ENCODE data around the gene CACNB2. TPM values are rescaled to one million over a fixed set of nuclear protein-coding genes. Genes with fewer than 3 reads are reported as not detected.

Gene CACNB2
- total RNA-seq, 2 donors from 2014 or later, result 19.0 to 20.6 TPM

- Histone ChIP-seq H3K27me3 (no peaks in the 10 kb centered on the region), H3K4me1 (peaks cover 0 to 5% of the 10 kb centered on the region in 2 donors), H3K27ac (peak overlapping the region in 1 of 2 donors; percentile 55), H3K9me3 (no peaks in the 10 kb centered on the region), H3K4me3 (no peak overlapping the region), H3K36me3 (no peaks in the 10 kb centered on the region)
- TF ChIP-seq CTCF (IDR thresholded peaks at IDR 0.05), result no peak
- DNase-seq (ENCODE audit: low spot score), result no peak
These were observed 365.4 kb downstream of the CACNB2 start for GRCh38 chr10:18505456-18506118.

DNA sequence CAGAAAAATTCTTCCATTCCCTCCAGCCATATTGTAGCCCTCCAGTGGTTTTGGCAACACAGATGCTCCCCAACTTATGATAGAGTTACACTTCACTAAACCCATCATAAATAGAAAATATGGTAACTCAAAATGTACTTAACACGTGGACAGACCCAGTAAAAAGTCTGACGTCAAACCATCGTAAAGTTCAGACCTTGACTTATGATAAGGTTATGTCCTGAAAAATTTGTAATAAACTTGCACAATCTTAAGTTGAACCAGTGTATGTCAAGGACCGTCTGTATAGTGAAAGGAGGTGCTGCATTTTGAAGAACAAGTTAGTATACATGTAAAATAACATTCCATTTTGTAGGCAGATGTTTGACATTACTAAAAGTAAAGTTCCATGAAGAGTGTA is 368.4 kb downstream of the CACNB2 start:
- Histone ChIP-seq H3K27me3 (no peaks in the 10 kb centered on the region), H3K36me3 (no peaks in the 10 kb centered on the region), H3K9me3 (no peaks in the 10 kb centered on the region), H3K27ac (no peak overlapping the region), H3K4me1 (peaks cover 0 to 5% of the 10 kb centered on the region in 2 donors), H3K4me3 (no peak overlapping the region)
- no peak for TF ChIP-seq CTCF (IDR thresholded peaks at IDR 0.05)
- DNase-seq (ENCODE audit: low spot score), result no peak

DNA sequence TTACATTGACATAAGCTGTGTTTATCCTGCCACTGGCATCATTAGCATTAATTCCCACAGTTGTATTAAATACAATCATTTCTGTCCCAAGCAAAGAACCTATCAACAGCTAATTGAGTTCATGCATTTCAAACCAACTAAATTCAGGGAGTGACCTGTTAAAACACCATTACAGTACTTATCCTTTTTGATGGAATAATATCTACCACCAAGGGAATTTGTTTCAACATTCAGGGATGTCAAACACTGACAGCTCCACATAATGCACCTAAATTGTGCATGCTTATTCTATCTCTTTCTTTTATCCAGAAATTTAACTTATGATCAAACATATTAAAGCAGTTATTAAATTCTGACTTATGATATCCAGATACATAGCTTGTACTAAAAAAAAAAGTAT is 374.3 kb downstream of the CACNB2 start:
- TF ChIP-seq CTCF (IDR thresholded peaks at IDR 0.05), result no peak
- Histone ChIP-seq H3K36me3 (peaks cover 6% of the 10 kb centered on the region), H3K4me3 (no peak overlapping the region), H3K4me1 (no peaks in the 10 kb centered on the region), H3K9me3 (no peaks in the 10 kb centered on the region), H3K27me3 (no peaks in the 10 kb centered on the region), H3K27ac (no peak overlapping the region)
- no peak for DNase-seq (ENCODE audit: low spot score)

GRCh38 chr10:18516851-18517250 is 376.6 kb downstream of the CACNB2 start:
- H3K4me1 ChIP-seq, result no peaks in the 10 kb centered on the region
- no peak for DNase-seq (ENCODE audit: low spot score)
- no peak for TF ChIP-seq CTCF (IDR thresholded peaks at IDR 0.05)
- H3K27ac ChIP-seq, result no peak overlapping the region
- H3K4me3 ChIP-seq, result no peak overlapping the region
- H3K36me3 ChIP-seq, result peaks cover 20% of the 10 kb centered on the region
- H3K27me3 ChIP-seq, result no peaks in the 10 kb centered on the region
- H3K9me3 ChIP-seq, result no peaks in the 10 kb centered on the region

DNA sequence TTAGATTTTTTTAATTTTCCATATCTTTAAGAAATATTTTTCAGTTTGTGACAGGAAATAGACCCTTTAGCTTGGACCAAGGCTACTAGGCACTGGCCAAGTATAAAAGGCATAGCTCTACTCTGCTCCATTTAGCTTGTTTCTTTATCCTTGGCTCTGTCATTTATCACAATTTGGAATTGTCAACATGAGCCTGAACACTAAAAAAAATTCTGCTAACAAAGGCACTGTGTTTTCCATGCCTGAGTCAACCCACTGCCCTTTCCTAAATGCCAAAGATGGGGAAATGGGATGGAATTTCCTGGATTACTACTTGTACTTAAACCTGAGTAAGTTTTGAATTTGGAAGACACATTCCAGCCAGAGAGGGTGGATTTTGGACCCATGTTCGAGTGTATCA is 382.8 kb downstream of the CACNB2 start:
- H3K4me1 ChIP-seq, result peaks cover 0 to 13% of the 10 kb centered on the region in 2 donors
- peaks cover 25% of the 10 kb centered on the region for H3K36me3 ChIP-seq
- H3K4me3 ChIP-seq, result no peak overlapping the region
- no peaks in the 10 kb centered on the region for H3K9me3 ChIP-seq
- DNase-seq (ENCODE audit: low spot score), result no peak
- H3K27me3 ChIP-seq, result no peaks in the 10 kb centered on the region
- H3K27ac ChIP-seq, result peak overlapping the region in 1 of 2 donors; percentile 37
- no peak for TF ChIP-seq CTCF (IDR thresholded peaks at IDR 0.05)

DNA sequence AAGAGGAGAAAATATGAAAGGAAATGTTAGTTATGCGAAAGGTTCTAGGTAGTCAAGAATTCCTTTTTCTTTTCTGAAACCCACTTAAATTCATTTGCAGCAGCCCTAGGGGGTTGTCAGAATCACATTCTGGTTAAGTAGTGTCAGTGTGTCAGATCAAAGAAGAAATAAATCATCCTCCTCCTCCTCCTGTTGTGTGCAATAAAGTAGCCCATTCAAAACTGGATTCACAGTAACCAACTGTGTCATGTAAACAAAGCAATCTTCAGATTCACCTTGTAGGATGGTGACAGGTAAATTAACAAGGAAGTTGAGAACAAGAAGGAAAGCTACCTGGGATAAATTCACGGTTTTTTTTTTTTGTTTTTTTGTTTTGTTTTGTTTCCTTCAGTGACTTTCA is 383.6 kb downstream of the CACNB2 start:
- TF ChIP-seq CTCF (IDR thresholded peaks at IDR 0.05), result no peak
- Histone ChIP-seq H3K27ac (peak overlapping the region in 1 of 2 donors; percentile 37), H3K36me3 (peaks cover 25% of the 10 kb centered on the region)

More for the DNA sequence above, 383.6 kb downstream of the CACNB2 start:
- DNase-seq (ENCODE audit: low spot score), result no peak
- H3K4me3 ChIP-seq, result no peak overlapping the region
- H3K4me1 ChIP-seq, result peaks cover 0 to 13% of the 10 kb centered on the region in 2 donors
- H3K9me3 ChIP-seq, result no peaks in the 10 kb centered on the region
- no peaks in the 10 kb centered on the region for H3K27me3 ChIP-seq
